Endothelial cell (in vitro differentiated cells): ENCODE data around the gene LRRIQ1. TPM values are rescaled to one million over a fixed set of nuclear protein-coding genes. Genes with fewer than 3 reads are reported as not detected.
"Not testable (repeated sequence)": the region's sequence is repeated elsewhere in the genome, so short reads cannot be mapped to it uniquely, and the experiment has no call there.

Source experiments
- DNase-seq: peaks from one replicate; pipeline ENCODE4 v3.0.0; 2021; ENCODE audit warnings: low spot score
- H3K27ac Mint-ChIP-seq: one replicate; pipeline ENCODE4 v1.8.0; 2021; ENCODE audit warnings: mixed read lengths, inconsistent platforms; ENCODE audit not compliant: unreplicated experiment
- H3K27me3 Mint-ChIP-seq: one replicate; pipeline ENCODE4 v1.8.0; 2021; ENCODE audit warnings: mild to moderate bottlenecking, moderate library complexity, mixed read lengths, inconsistent platforms; ENCODE audit not compliant: unreplicated experiment
- H3K36me3 Mint-ChIP-seq: one replicate; pipeline ENCODE4 v1.8.0; 2021; ENCODE audit warnings: mild to moderate bottlenecking, low read depth, mixed read lengths, inconsistent platforms; ENCODE audit not compliant: unreplicated experiment
- H3K4me1 Mint-ChIP-seq: one replicate; pipeline ENCODE4 v1.8.0; 2021; ENCODE audit warnings: mild to moderate bottlenecking, mixed read lengths, inconsistent platforms; ENCODE audit not compliant: unreplicated experiment
- H3K4me3 Mint-ChIP-seq: one replicate; pipeline ENCODE4 v1.8.0; 2021; ENCODE audit warnings: mild to moderate bottlenecking, mixed read lengths, inconsistent platforms; ENCODE audit not compliant: unreplicated experiment
- H3K9me3 Mint-ChIP-seq: one replicate; pipeline ENCODE4 v1.8.0; 2021; ENCODE audit warnings: mixed read lengths, inconsistent platforms; ENCODE audit not compliant: unreplicated experiment
- total RNA-seq: library from RNA; stranded (reverse); fragmentation: NEBNext Ultra II Directional; extraction: Animal tissue kit (Norgen Biotek cat#: 25700); gene quantifications from one replicate; pipeline ENCODE4 v1.2.1, GENCODE V29; 2021; ENCODE audit not compliant: unreplicated experiment
- TF ChIP-seq, protein P1 (sequence below): fragments of 200-600 bp; sonication (generic); IDR thresholded peaks from one replicate; pipeline ENCODE4 v1.5.0; 2021; ENCODE audit warnings: antibody characterized with exemption; ENCODE audit not compliant: unreplicated experiment

Gene LRRIQ1
- total RNA-seq, 1 donor from 2014 or later, result 1.1 TPM

DNA sequence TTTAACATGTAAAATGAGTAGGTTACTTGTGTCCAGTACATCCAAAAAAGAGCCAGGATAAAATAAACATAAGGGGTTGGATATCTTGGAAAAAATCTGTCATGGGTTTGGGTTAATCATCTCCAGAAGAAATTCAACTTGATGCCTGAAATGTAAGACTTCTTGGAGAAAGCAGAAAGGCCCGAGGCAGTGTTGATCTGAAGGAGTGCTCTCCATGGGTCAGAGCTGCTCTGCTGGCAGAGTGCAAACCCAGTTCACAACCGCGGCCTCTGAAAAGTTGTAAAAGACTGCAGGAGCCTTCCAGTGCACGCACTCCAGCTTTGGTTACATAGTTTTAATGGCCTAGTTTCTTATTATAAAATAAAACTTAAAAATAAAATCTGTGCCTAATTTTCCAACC, 146.5 kb downstream of the LRRIQ1 start:
- Mint-ChIP-seq H3K4me1 (no peaks in the 10 kb centered on the region), H3K4me3 (no peak overlapping the region), H3K27ac (no peak overlapping the region), H3K27me3 (no peaks in the 10 kb centered on the region), H3K9me3 (no peaks in the 10 kb centered on the region), H3K36me3 (no peaks in the 10 kb centered on the region)
- TF ChIP-seq, protein P1, sequence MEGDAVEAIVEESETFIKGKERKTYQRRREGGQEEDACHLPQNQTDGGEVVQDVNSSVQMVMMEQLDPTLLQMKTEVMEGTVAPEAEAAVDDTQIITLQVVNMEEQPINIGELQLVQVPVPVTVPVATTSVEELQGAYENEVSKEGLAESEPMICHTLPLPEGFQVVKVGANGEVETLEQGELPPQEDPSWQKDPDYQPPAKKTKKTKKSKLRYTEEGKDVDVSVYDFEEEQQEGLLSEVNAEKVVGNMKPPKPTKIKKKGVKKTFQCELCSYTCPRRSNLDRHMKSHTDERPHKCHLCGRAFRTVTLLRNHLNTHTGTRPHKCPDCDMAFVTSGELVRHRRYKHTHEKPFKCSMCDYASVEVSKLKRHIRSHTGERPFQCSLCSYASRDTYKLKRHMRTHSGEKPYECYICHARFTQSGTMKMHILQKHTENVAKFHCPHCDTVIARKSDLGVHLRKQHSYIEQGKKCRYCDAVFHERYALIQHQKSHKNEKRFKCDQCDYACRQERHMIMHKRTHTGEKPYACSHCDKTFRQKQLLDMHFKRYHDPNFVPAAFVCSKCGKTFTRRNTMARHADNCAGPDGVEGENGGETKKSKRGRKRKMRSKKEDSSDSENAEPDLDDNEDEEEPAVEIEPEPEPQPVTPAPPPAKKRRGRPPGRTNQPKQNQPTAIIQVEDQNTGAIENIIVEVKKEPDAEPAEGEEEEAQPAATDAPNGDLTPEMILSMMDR, result no peak
- no peak for DNase-seq

DNA sequence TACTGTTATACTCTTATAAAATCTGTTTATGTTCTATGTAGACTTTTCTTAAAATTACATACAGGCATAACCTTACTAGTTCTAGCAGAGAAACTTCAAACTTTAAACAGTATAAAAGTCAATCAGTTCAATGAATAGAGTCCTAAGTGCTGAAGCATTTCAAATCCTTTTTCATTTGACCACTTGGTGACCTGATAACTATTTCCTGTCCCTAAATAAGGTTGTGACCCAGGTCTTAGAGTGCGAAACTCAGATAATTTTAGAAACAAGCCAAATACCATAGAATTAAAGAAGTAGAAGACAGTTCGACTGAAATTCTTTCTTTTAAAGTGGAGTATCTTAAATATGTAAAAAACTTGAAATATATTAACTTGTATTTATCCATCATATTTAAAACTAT, 147.7 kb downstream of the LRRIQ1 start:
- DNase-seq, result no peak
- Mint-ChIP-seq H3K27ac (no peak overlapping the region), H3K36me3 (no peaks in the 10 kb centered on the region), H3K9me3 (no peaks in the 10 kb centered on the region), H3K4me1 (no peaks in the 10 kb centered on the region), H3K27me3 (no peaks in the 10 kb centered on the region), H3K4me3 (no peak overlapping the region)
- TF ChIP-seq, protein P1, result no peak

DNA sequence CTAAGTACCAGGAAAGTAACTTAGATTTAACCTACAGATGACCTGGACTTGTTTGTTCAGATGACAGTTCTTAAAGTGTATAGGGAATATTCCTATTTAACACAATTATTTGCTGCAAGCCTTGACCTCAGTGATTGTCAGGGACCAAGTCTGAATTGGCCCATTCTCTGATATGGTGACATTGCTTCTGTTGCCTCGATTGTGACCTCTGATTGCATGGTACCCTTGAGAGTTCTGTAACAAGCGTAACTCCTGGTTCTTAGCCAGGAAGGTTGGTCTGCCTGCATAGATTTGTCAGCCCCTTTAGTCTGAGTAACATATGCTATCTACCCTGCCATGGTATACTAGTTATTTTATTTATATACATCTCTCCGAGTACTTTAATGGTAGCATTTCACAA, 150.1 kb downstream of the LRRIQ1 start:
- no peaks in the 10 kb centered on the region for H3K36me3 Mint-ChIP-seq
- H3K9me3 Mint-ChIP-seq, result no peaks in the 10 kb centered on the region
- no peak overlapping the region for H3K27ac Mint-ChIP-seq
- TF ChIP-seq, protein P1, result no peak
- DNase-seq, result no peak
- no peaks in the 10 kb centered on the region for H3K27me3 Mint-ChIP-seq
- H3K4me3 Mint-ChIP-seq, result no peak overlapping the region
- H3K4me1 Mint-ChIP-seq, result no peaks in the 10 kb centered on the region

DNA sequence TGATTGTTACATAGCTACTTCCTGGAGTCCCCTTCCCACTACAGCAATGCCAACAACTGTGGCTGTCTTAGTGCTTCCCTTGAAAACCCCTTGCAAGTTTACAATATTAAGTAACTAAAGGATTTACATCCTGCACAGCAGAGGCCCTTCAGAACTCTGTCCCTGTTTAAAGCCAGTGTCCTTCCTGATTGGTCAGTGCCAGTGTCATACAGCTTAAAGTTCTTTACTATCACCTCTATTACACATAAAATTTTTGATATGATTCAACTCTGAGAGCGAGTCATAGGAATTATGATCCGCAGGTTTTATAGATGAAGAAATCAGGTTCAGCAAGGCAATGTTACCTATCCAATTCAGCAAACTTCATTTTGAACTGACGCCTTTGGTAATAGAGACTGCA, 152.5 kb downstream of the LRRIQ1 start:
- TF ChIP-seq, protein P1, result no peak
- Mint-ChIP-seq H3K27me3 (no peaks in the 10 kb centered on the region), H3K4me3 (no peak overlapping the region), H3K27ac (no peak overlapping the region), H3K9me3 (no peaks in the 10 kb centered on the region), H3K36me3 (no peaks in the 10 kb centered on the region), H3K4me1 (no peaks in the 10 kb centered on the region)
- DNase-seq, result no peak

DNA sequence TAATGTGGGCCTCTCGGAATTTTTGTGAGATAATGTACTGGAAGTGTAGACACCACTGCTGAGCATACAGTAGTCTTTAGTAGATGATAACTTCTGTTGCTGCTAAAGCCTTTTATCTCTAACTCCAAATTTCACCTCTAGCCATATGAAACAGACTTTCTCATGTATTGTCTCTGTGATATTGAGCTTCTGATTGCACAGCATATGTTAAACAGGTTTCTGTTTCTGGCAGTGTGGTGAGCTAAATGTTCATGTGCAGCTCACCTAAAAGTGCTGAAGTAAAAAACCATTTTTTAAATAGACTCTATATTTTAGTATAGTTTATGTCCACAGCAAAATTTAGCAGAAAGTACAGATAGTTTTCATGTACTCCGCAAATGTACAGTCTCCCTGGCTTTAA, 154.6 kb downstream of the LRRIQ1 start:
- no peak for DNase-seq
- Mint-ChIP-seq H3K27ac (no peak overlapping the region), H3K9me3 (no peaks in the 10 kb centered on the region), H3K27me3 (no peaks in the 10 kb centered on the region), H3K36me3 (no peaks in the 10 kb centered on the region), H3K4me1 (no peaks in the 10 kb centered on the region), H3K4me3 (no peak overlapping the region)
- TF ChIP-seq, protein P1, result no peak

DNA sequence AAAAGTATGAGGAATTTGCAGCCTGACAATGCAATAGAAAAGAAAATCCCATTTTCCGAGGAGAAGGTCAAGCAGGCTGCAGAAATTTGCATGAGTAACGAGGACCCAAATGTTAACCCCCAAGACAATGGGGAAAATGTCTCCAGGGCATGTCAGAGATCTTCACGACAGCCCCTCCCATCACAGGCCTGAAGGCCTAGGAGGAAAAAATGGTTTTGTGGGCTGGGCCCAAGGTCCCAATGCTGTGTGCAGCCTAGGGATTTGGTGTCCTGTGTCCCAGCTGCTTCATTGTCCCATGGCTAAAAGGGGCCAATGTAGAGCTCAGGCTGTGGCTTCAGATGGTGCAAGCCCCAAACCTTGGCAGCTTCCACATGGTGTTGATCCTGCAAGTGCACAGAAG, 167.7 kb downstream of the LRRIQ1 start:
- DNase-seq, H3K27me3 Mint-ChIP-seq, H3K36me3 Mint-ChIP-seq, H3K27ac Mint-ChIP-seq, H3K4me1 Mint-ChIP-seq, H3K4me3 Mint-ChIP-seq: not testable (repeated sequence)
- H3K9me3 Mint-ChIP-seq, result peaks cover 11% of the 10 kb centered on the region
